K562 (cell line): ENCODE results near the gene BTBD18. TPM values are rescaled to one million over a fixed set of nuclear protein-coding genes. Genes with fewer than 3 reads are reported as not detected.

Source experiments
- EWSR1 ChIP-seq: fragments of 450-650 bp; IDR thresholded peaks from 2 replicates; pipeline ENCODE4 v1.6.1; 2018; ENCODE audit warnings: borderline replicate concordance, mild to moderate bottlenecking, low read depth, moderate library complexity; ENCODE audit not compliant: partially characterized antibody
- EZH2 ChIP-seq: IDR thresholded peaks from 2 replicates; pipeline ENCODE4 v1.6.1; 2012; ENCODE audit warnings: low read depth, mild to moderate bottlenecking, inconsistent platforms, low read length, borderline replicate concordance
- HSF4 ChIP-seq: fragments of 250-450 bp; sonication (Bioruptor Pico); IDR thresholded peaks from 2 replicates; pipeline ENCODE4 v2.1.2; 2022; ENCODE audit warnings: mild to moderate bottlenecking, moderate library complexity, borderline replicate concordance
- KDM2B ChIP-seq: fragments of 250-450 bp; sonication (Bioruptor Pico); IDR thresholded peaks from 2 replicates; pipeline ENCODE4 v1.8.0; 2021; ENCODE audit warnings: mild to moderate bottlenecking, moderate library complexity
- MAFK ChIP-seq: IDR thresholded peaks from 2 replicates; pipeline ENCODE4 v1.6.1; 2011; ENCODE audit warnings: low read length, improper control_type of control experiment
- MXI1 ChIP-seq: IDR thresholded peaks from 2 replicates; pipeline ENCODE4 v1.6.1; 2011; ENCODE audit warnings: low read depth, mild to moderate bottlenecking, improper control_type of control experiment, low read length
- SMAD2 ChIP-seq: fragments of 150-350 bp; IDR thresholded peaks from 2 replicates; pipeline ENCODE4 v1.6.1; 2014; ENCODE audit warnings: low read depth, mild to moderate bottlenecking, low read length
- SMARCA4 ChIP-seq: fragments of 450-650 bp; IDR thresholded peaks from 2 replicates; pipeline ENCODE4 v1.6.1; 2016
- STAG1 ChIP-seq: sonication (generic); formaldehyde crosslinking; IDR thresholded peaks from 2 replicates; pipeline ENCODE4 v1.5.0; 2020; ENCODE audit warnings: missing genetic modification reagents, borderline replicate concordance
- ZNF121 ChIP-seq: sonication (generic); formaldehyde crosslinking; conservative IDR thresholded peaks from 2 replicates; pipeline ENCODE4 v1.8.0; 2022; ENCODE audit warnings: missing genetic modification reagents
- ZNF197 ChIP-seq: fragments of 200-800 bp; sonication (Bioruptor generic); IDR thresholded peaks from 2 replicates; pipeline ENCODE4 v1.6.1; 2016; ENCODE audit warnings: low read depth, missing genetic modification characterization, missing compliant biosample characterization
- ZNF324 ChIP-seq: fragments of 250-450 bp; sonication (Bioruptor Pico); IDR thresholded peaks from 2 replicates; pipeline ENCODE4 v1.4.0; 2020; ENCODE audit warnings: mild to moderate bottlenecking
- ZNF707 ChIP-seq: fragments of 250-450 bp; sonication (Bioruptor Pico); conservative IDR thresholded peaks from 2 replicates; pipeline ENCODE4 v1.8.0; 2022; ENCODE audit warnings: inconsistent platforms, mild to moderate bottlenecking, moderate library complexity
- polyA plus RNA-seq, 8 experiments: library from polyadenylated mRNA; depleted of rRNA in 4 of 8; stranded (reverse) in 5 of 8; unstranded in 3 of 8; fragments of >200 nt; fragmentation: Nextera tagmentation in 2 of 8; fragmentation: Illumina TruSeq in 1 of 8; extraction: Ambion mirVana in 2 of 8; extraction: Trizol in 1 of 8; gene quantifications; 2 replicates each; pipeline versions ENCODE4 v1.2.1 to v1.2.3, GENCODE V29; 2011 to 2014; ENCODE audit warnings: inconsistent platforms in 1 of 8, missing spikeins in 1 of 8
- total RNA-seq, 7 experiments: library from RNA; depleted of rRNA in 6 of 7; stranded (reverse); fragments of >200 nt in 6 of 7; fragmentation: Illumina TruSeq in 2 of 7; extraction: Trizol in 2 of 7; gene quantifications; 2 replicates each; pipeline versions ENCODE4 v1.2.1 to v1.2.3, GENCODE V29; 2011 to 2021; ENCODE audit warnings: low replicate concordance in 1 of 7
- TF ChIP-seq, protein P1 (sequence below): sonication (generic); formaldehyde crosslinking; IDR thresholded peaks from 2 replicates; pipeline ENCODE4 v1.5.0; 2020; ENCODE audit warnings: missing genetic modification reagents
- TF ChIP-seq, protein P2 (sequence below): sonication (generic); formaldehyde crosslinking; IDR thresholded peaks from 2 replicates; pipeline ENCODE4 v1.8.0; 2022; ENCODE audit warnings: mild to moderate bottlenecking, low read depth, missing genetic modification reagents
- TF ChIP-seq, protein P3 (sequence below): sonication (generic); formaldehyde crosslinking; IDR thresholded peaks from 2 replicates; pipeline ENCODE4 v1.8.1; 2023; ENCODE audit warnings: mild to moderate bottlenecking, missing genetic modification reagents
- TF ChIP-seq, protein P4 (sequence below): fragments of 200-800 bp; sonication (Bioruptor generic); IDR thresholded peaks from 2 replicates; pipeline ENCODE4 v1.6.1; 2016; ENCODE audit warnings: missing genetic modification characterization, missing compliant biosample characterization

The BTBD18 gene
- total and polyA plus RNA-seq, 9 of the 15 experiments (the other 6 are each of a cell fraction or from before 2014, with no cell fraction given), result 0.06 TPM; not detected in 8

DNA sequence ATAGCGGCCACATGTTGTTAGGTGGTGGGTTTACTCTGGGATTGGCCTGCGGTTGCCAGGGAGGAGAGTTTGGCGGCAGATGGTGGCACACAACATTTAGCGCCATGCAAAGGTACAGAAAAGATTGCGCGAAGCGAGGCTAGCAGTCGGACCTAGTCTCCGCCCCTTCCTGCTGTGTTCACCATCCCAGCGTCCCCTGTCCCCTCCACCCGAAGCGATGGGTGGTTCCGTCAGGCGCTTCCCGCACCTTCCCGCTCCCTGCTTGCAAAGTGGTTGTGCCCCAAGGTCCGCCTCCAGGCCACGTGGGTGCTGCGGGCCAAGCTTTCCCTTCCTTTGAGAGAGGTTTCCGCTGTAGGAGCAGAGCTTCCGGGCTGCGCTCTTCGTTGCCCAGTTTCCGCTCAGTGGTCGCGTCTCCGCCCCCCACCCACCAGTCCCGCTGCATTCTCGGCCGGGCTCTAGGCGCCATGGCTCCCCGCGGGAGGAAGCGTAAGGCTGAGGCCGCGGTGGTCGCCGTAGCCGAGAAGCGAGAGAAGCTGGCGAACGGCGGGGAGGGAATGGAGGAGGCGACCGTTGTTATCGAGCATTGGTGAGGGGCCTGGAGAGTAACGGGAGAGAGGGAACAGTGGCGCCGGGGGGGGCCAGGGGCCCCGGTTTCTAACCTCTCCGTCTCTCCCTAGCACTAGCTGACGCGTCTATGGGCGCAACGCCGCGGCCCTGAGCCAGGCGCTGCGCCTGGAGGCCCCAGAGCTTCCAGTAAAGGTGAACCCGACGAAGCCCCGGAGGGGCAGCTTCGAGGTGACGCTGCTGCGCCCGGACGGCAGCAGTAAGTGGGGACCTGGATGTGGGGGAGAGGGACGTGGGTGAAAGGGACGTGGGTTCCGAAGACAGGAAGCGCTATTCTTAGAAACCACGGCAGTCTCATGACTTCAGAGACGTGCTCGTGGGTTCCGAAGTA is 10.2 kb downstream of the BTBD18 start, which contains the start of gene SELENOH (continued):
- TF ChIP-seq, protein P1, sequence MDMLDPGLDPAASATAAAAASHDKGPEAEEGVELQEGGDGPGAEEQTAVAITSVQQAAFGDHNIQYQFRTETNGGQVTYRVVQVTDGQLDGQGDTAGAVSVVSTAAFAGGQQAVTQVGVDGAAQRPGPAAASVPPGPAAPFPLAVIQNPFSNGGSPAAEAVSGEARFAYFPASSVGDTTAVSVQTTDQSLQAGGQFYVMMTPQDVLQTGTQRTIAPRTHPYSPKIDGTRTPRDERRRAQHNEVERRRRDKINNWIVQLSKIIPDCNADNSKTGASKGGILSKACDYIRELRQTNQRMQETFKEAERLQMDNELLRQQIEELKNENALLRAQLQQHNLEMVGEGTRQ (CRISPR knock-in tag), result peak; percentile 92
- TF ChIP-seq HSF4 (CRISPR knock-in tag) (no peak), ZNF324 (CRISPR knock-in tag) (no peak), STAG1 (CRISPR knock-in tag) (no peak), ZNF197 (CRISPR knock-in tag) (0 out of 2 replicates have a peak, but pooled peaks have one; percentile 51), ZNF707 (CRISPR knock-in tag) (no peak), KDM2B (CRISPR knock-in tag) (no peak), ZNF121 (CRISPR knock-in tag) (peak; percentile 66), MAFK (peak; percentile 60; the same call in 1 of the 2 replicates), SMAD2 (no peak), SMARCA4 (no peak), MXI1 (peak; percentile 97), EZH2 (no peak), EWSR1 (no peak)
- TF ChIP-seq, protein P2, sequence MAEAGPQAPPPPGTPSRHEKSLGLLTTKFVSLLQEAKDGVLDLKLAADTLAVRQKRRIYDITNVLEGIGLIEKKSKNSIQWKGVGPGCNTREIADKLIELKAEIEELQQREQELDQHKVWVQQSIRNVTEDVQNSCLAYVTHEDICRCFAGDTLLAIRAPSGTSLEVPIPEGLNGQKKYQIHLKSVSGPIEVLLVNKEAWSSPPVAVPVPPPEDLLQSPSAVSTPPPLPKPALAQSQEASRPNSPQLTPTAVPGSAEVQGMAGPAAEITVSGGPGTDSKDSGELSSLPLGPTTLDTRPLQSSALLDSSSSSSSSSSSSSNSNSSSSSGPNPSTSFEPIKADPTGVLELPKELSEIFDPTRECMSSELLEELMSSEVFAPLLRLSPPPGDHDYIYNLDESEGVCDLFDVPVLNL (CRISPR knock-in tag), result peak; percentile 89; the same call in 1 of the 2 replicates
- TF ChIP-seq, protein P3, sequence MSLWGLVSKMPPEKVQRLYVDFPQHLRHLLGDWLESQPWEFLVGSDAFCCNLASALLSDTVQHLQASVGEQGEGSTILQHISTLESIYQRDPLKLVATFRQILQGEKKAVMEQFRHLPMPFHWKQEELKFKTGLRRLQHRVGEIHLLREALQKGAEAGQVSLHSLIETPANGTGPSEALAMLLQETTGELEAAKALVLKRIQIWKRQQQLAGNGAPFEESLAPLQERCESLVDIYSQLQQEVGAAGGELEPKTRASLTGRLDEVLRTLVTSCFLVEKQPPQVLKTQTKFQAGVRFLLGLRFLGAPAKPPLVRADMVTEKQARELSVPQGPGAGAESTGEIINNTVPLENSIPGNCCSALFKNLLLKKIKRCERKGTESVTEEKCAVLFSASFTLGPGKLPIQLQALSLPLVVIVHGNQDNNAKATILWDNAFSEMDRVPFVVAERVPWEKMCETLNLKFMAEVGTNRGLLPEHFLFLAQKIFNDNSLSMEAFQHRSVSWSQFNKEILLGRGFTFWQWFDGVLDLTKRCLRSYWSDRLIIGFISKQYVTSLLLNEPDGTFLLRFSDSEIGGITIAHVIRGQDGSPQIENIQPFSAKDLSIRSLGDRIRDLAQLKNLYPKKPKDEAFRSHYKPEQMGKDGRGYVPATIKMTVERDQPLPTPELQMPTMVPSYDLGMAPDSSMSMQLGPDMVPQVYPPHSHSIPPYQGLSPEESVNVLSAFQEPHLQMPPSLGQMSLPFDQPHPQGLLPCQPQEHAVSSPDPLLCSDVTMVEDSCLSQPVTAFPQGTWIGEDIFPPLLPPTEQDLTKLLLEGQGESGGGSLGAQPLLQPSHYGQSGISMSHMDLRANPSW (CRISPR knock-in tag), result no peak
- TF ChIP-seq, protein P4, sequence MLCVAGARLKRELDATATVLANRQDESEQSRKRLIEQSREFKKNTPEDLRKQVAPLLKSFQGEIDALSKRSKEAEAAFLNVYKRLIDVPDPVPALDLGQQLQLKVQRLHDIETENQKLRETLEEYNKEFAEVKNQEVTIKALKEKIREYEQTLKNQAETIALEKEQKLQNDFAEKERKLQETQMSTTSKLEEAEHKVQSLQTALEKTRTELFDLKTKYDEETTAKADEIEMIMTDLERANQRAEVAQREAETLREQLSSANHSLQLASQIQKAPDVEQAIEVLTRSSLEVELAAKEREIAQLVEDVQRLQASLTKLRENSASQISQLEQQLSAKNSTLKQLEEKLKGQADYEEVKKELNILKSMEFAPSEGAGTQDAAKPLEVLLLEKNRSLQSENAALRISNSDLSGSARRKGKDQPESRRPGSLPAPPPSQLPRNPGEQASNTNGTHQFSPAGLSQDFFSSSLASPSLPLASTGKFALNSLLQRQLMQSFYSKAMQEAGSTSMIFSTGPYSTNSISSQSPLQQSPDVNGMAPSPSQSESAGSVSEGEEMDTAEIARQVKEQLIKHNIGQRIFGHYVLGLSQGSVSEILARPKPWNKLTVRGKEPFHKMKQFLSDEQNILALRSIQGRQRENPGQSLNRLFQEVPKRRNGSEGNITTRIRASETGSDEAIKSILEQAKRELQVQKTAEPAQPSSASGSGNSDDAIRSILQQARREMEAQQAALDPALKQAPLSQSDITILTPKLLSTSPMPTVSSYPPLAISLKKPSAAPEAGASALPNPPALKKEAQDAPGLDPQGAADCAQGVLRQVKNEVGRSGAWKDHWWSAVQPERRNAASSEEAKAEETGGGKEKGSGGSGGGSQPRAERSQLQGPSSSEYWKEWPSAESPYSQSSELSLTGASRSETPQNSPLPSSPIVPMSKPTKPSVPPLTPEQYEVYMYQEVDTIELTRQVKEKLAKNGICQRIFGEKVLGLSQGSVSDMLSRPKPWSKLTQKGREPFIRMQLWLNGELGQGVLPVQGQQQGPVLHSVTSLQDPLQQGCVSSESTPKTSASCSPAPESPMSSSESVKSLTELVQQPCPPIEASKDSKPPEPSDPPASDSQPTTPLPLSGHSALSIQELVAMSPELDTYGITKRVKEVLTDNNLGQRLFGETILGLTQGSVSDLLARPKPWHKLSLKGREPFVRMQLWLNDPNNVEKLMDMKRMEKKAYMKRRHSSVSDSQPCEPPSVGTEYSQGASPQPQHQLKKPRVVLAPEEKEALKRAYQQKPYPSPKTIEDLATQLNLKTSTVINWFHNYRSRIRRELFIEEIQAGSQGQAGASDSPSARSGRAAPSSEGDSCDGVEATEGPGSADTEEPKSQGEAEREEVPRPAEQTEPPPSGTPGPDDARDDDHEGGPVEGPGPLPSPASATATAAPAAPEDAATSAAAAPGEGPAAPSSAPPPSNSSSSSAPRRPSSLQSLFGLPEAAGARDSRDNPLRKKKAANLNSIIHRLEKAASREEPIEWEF (CRISPR knock-in tag), result no peak
